Left ventricle myocardium inferior (tissue), 1 donor: ENCODE data around the gene FAXC. TPM values are rescaled to one million over a fixed set of nuclear protein-coding genes. Genes with fewer than 3 reads are reported as not detected.

Experiments
- DNase-seq: peaks from one replicate; pipeline ENCODE4 v3.0.0-alpha.2; 2020
- H3K27ac ChIP-seq: fragments of 200-600 bp; replicated peaks from 2 replicates; pipeline ENCODE4 v1.8.0; 2021
- H3K27me3 ChIP-seq: fragments of 200-600 bp; 2 replicates; pipeline ENCODE4 v1.8.0; 2021; ENCODE audit warnings: low read depth
- H3K36me3 ChIP-seq: fragments of 200-600 bp; 2 replicates; pipeline ENCODE4 v1.8.0; 2021
- H3K4me1 ChIP-seq: fragments of 200-600 bp; 2 replicates; pipeline ENCODE4 v1.8.0; 2021
- H3K4me3 ChIP-seq: fragments of 200-600 bp; 2 replicates; pipeline ENCODE4 v1.8.0; 2021; ENCODE audit warnings: mild to moderate bottlenecking, moderate library complexity
- H3K9me3 ChIP-seq: fragments of 200-600 bp; replicated peaks from 2 replicates; pipeline ENCODE4 v1.8.0; 2021
- CTCF ChIP-seq: fragments of 200-600 bp; IDR thresholded peaks from 2 replicates; pipeline ENCODE4 v1.8.0; 2021; ENCODE audit warnings: antibody characterized with exemption, mild to moderate bottlenecking, borderline replicate concordance
- intact Hi-C: fragments of 100-400 bp; cut with micrococcal nuclease; formaldehyde crosslinking; loops from one replicate; pipeline ENCODE4 v1.11.0; 2022
- total RNA-seq: library from RNA; stranded (reverse); fragmentation: NEBNext Ultra II Directional; extraction: Animal tissue kit (Norgen Biotek cat#: 25700); gene quantifications from one replicate; pipeline ENCODE4 v1.2.1, GENCODE V29; 2021
- donor health status: DM: no; HTN: yes; CAD: no; lungs with severe emphysema.

FAXC gene
- total RNA-seq, 1 donor from 2014 or later = 0.49 TPM

DNA sequence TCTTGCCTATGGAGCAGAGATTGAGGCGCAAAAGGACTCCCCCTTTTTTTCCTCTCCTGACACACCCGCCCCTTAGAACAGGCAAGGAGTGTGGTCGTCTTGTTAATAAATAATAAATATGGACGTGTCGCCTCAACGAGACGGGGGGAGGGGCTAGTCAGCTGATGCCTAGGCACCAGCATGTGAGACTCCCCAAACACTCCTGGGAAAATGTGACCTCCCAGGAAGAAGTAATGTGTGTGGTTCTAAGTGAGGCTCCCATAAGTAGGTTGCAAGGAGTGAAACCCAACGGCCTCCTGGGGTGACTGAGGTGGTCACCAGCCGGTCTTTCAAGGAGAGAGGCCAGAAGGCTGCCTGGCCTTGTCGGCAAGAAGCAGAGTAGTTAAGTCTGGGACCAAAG, 1.1 kb upstream of the FAXC start:
- no peaks in the 10 kb centered on the region for H3K9me3 ChIP-seq
- DNase-seq = no peak
- H3K4me3 ChIP-seq = no peak overlapping the region
- H3K27me3 ChIP-seq = peaks cover 91% of the 10 kb centered on the region
- intact Hi-C loops = no loop called here
- TF ChIP-seq CTCF = no peak
- peaks cover 8% of the 10 kb centered on the region for H3K4me1 ChIP-seq
- no peaks in the 10 kb centered on the region for H3K36me3 ChIP-seq
- no peak overlapping the region for H3K27ac ChIP-seq

GRCh38 chr6:99348288-99349170, 945 bp downstream of the FAXC start:
- peaks cover 8% of the 10 kb centered on the region for H3K4me1 ChIP-seq
- H3K4me3 ChIP-seq = peak overlapping the region; percentile 68
- intact Hi-C loops = no loop called here
- H3K27me3 ChIP-seq = peaks cover 87% of the 10 kb centered on the region
- H3K9me3 ChIP-seq = no peaks in the 10 kb centered on the region
- no peak for TF ChIP-seq CTCF
- no peak for DNase-seq
- H3K36me3 ChIP-seq = no peaks in the 10 kb centered on the region
- no peak overlapping the region for H3K27ac ChIP-seq

- no peak for TF ChIP-seq CTCF
- intact Hi-C loops = no loop called here
- no peaks in the 10 kb centered on the region for H3K36me3 ChIP-seq
- peaks cover 8% of the 10 kb centered on the region for H3K4me1 ChIP-seq
- DNase-seq = no peak
- H3K27me3 ChIP-seq = peaks cover 80% of the 10 kb centered on the region
- no peaks in the 10 kb centered on the region for H3K9me3 ChIP-seq
- no peak overlapping the region for H3K27ac ChIP-seq
- H3K4me3 ChIP-seq = no peak overlapping the region
Measured at GRCh38 chr6:99347804-99348203, 1.7 kb downstream of the FAXC start.

DNA sequence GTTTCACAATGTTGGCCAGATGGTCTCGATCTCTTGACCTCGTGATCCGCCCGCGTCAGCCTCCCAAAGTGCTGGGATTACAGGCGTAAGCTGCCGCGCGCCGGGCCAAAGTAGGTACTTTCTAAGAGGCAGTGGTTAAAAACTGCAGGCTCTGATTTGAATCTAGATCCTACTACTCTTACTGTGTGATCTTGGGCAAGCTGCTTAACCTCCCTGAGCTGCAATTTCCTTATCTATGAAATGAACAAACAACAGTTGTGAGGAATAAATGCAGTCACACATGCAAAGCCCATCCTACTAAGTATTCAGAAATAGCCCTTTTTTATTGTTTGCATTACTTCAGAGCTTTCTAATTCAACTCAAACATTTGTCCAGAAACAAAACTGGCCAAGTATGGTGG, 2.9 kb downstream of the FAXC start:
- Histone ChIP-seq H3K4me3 (no peak overlapping the region), H3K27me3 (peaks cover 73% of the 10 kb centered on the region), H3K36me3 (no peaks in the 10 kb centered on the region), H3K4me1 (peaks cover 8% of the 10 kb centered on the region), H3K27ac (no peak overlapping the region), H3K9me3 (no peaks in the 10 kb centered on the region)
- intact Hi-C loops = no loop called here
- no peak for TF ChIP-seq CTCF
- DNase-seq = no peak

GRCh38 chr6:99345164-99345563, 4.3 kb downstream of the FAXC start:
- Histone ChIP-seq H3K4me3 (no peak overlapping the region), H3K4me1 (peaks cover 7% of the 10 kb centered on the region), H3K27me3 (peaks cover 66% of the 10 kb centered on the region), H3K27ac (no peak overlapping the region), H3K36me3 (no peaks in the 10 kb centered on the region), H3K9me3 (no peaks in the 10 kb centered on the region)
- intact Hi-C loops = no loop called here
- DNase-seq = no peak
- no peak for TF ChIP-seq CTCF
